ACC112 (cell line): ENCODE data around the gene FAHD1.
A peak's percentile ranks its signal among the peaks of the same experiment; 100 is the strongest.

Source experiments
- H2AFZ ChIP-seq: fragments of 200-600 bp; sonication (generic); one replicate; pipeline ENCODE4 v1.6.0; 2017; ENCODE audit warnings: antibody characterized with exemption, low read length; ENCODE audit not compliant: unreplicated experiment
- H3K27ac ChIP-seq: fragments of 200-600 bp; sonication (generic); 2 replicates; pipeline ENCODE4 v1.5.1; 2014; ENCODE audit warnings: low read depth, mild to moderate bottlenecking, antibody characterized with exemption, low read length, moderate library complexity
- H3K27me3 ChIP-seq: fragments of 200-600 bp; sonication (generic); 2 replicates; pipeline ENCODE4 v1.6.1; 2014; ENCODE audit warnings: mild to moderate bottlenecking, antibody characterized with exemption, low read length, moderate library complexity, mixed read lengths; ENCODE audit not compliant: insufficient read depth
- H3K36me3 ChIP-seq: fragments of 200-600 bp; sonication (generic); 2 replicates; pipeline ENCODE4 v1.6.1; 2016; ENCODE audit warnings: mild to moderate bottlenecking, antibody characterized with exemption, low read length, moderate library complexity, mixed read lengths; ENCODE audit not compliant: insufficient read depth
- H3K4me1 ChIP-seq: fragments of 200-600 bp; sonication (generic); one replicate; pipeline ENCODE4 v1.6.1; 2016; ENCODE audit warnings: low read length, mixed read lengths; ENCODE audit not compliant: insufficient read depth, unreplicated experiment, control insufficient read depth
- H3K4me3 ChIP-seq: fragments of 200-600 bp; sonication (generic); 2 replicates; pipeline ENCODE4 v1.5.1; 2014; ENCODE audit warnings: mild to moderate bottlenecking, low read depth, low read length
- H3K79me2 ChIP-seq: fragments of 200-600 bp; sonication (generic); one replicate; pipeline ENCODE4 v1.6.0; 2016; ENCODE audit warnings: low read length; ENCODE audit not compliant: control insufficient read depth, unreplicated experiment, insufficient read depth

FAHD1 gene

GRCh38 chr16:1826691-1827573, at the start of gene FAHD1, which contains the start of gene HAGH:
TSS of gene FAHD1 (plus strand) at chr16:1827206. CDS start at chr16:1827239, 33 bp downstream.
TSS of gene HAGH (minus strand) at chr16:1826825. CDS start at chr16:1826787, 38 bp downstream.
- no peaks in the 10 kb centered on the region for H3K27me3 ChIP-seq
- H3K4me1 ChIP-seq = peaks cover 23% of the 10 kb centered on the region
- peaks cover 38% of the 10 kb centered on the region for H3K79me2 ChIP-seq
- H3K27ac ChIP-seq = peak within 1 kb of the TSS; percentile 63
- peak within 1 kb of the TSS; percentile 84 for H2AFZ ChIP-seq
- H3K4me3 ChIP-seq = peak within 1 kb of the TSS; percentile 86
- H3K36me3 ChIP-seq = peaks cover 4% of the 10 kb centered on the region; the same call in 1 of the 2 replicates

- Histone ChIP-seq H3K4me3 (no peak overlapping the region), H3K36me3 (no peaks in the 10 kb centered on the region), H3K4me1 (peaks cover 15% of the 10 kb centered on the region), H3K27ac (no peak overlapping the region), H2AFZ (no peak overlapping the region), H3K79me2 (peaks cover 8% of the 10 kb centered on the region), H3K27me3 (no peaks in the 10 kb centered on the region)
Measured at GRCh38 chr16:1777375-1778199, 49.4 kb upstream of the FAHD1 start.

- Histone ChIP-seq H3K27ac (no peak overlapping the region), H3K36me3 (no peaks in the 10 kb centered on the region)
Measured at GRCh38 chr16:1778200-1779179, 48.5 kb upstream of the FAHD1 start.

GRCh38 chr16:1779234-1779701, 47.7 kb upstream of the FAHD1 start:
- Histone ChIP-seq H3K4me1 (peaks cover 16% of the 10 kb centered on the region), H3K27me3 (no peaks in the 10 kb centered on the region), H3K27ac (no peak overlapping the region), H3K4me3 (no peak overlapping the region), H3K36me3 (no peaks in the 10 kb centered on the region), H2AFZ (no peak overlapping the region), H3K79me2 (peaks cover 18% of the 10 kb centered on the region)

More at GRCh38 chr16:1778200-1779179, 48.5 kb upstream of the FAHD1 start:
- peaks cover 15% of the 10 kb centered on the region for H3K4me1 ChIP-seq
- no peaks in the 10 kb centered on the region for H3K27me3 ChIP-seq
- peaks cover 13% of the 10 kb centered on the region for H3K79me2 ChIP-seq
- no peak overlapping the region for H2AFZ ChIP-seq
- H3K4me3 ChIP-seq = no peak overlapping the region

- H3K4me3 ChIP-seq = no peak overlapping the region
- no peak overlapping the region for H3K27ac ChIP-seq
- peaks cover 11% of the 10 kb centered on the region for H3K4me1 ChIP-seq
- H3K27me3 ChIP-seq = no peaks in the 10 kb centered on the region
- H3K36me3 ChIP-seq = no peaks in the 10 kb centered on the region
- no peak overlapping the region for H2AFZ ChIP-seq
- H3K79me2 ChIP-seq = peaks cover 18% of the 10 kb centered on the region
Measured at GRCh38 chr16:1779741-1780676, 47.0 kb upstream of the FAHD1 start.

- H3K4me1 ChIP-seq = peaks cover 11% of the 10 kb centered on the region
- H3K79me2 ChIP-seq = peaks cover 25% of the 10 kb centered on the region
- H3K27me3 ChIP-seq = no peaks in the 10 kb centered on the region
- H3K36me3 ChIP-seq = no peaks in the 10 kb centered on the region
- H3K27ac ChIP-seq = no peak overlapping the region
- H2AFZ ChIP-seq = no peak overlapping the region
- peak overlapping the region; percentile 92; the same call in 1 of the 2 replicates for H3K4me3 ChIP-seq
Measured at GRCh38 chr16:1780677-1781072, 46.3 kb upstream of the FAHD1 start.

- H3K27me3 ChIP-seq = no peaks in the 10 kb centered on the region
- peaks cover 30% of the 10 kb centered on the region for H3K79me2 ChIP-seq
- no peak overlapping the region for H2AFZ ChIP-seq
- H3K4me3 ChIP-seq = peak overlapping the region; percentile 92
- H3K27ac ChIP-seq = no peak overlapping the region
- H3K4me1 ChIP-seq = peaks cover 11% of the 10 kb centered on the region
- no peaks in the 10 kb centered on the region for H3K36me3 ChIP-seq
Measured at GRCh38 chr16:1781254-1781653, 45.8 kb upstream of the FAHD1 start.

- no peak overlapping the region; the same call in 1 of the 2 replicates for H3K27ac ChIP-seq
- H3K79me2 ChIP-seq = peaks cover 36% of the 10 kb centered on the region
- H3K4me3 ChIP-seq = peak overlapping the region; percentile 92
- H3K4me1 ChIP-seq = peaks cover 11% of the 10 kb centered on the region
- peak overlapping the region; percentile 49 for H2AFZ ChIP-seq
- no peaks in the 10 kb centered on the region for H3K27me3 ChIP-seq
- no peaks in the 10 kb centered on the region for H3K36me3 ChIP-seq
Measured at GRCh38 chr16:1781758-1782407, 45.1 kb upstream of the FAHD1 start.
